NK-92 treated with Interleukin-12 subunit alpha and Interleukin-12 subunit beta, amount 100 ng/mL, for 24 hours (cell line): ENCODE measurements around the gene TBC1D4.
"Not testable (repeated sequence)": the region's sequence is repeated elsewhere in the genome, so short reads cannot be mapped to it uniquely, and the experiment has no call there.

Source experiments
- DNase-seq: peaks from one replicate; lab custom pipeline; 2025; lab: John Stamatoyannopoulos, UW

Gene TBC1D4

DNA sequence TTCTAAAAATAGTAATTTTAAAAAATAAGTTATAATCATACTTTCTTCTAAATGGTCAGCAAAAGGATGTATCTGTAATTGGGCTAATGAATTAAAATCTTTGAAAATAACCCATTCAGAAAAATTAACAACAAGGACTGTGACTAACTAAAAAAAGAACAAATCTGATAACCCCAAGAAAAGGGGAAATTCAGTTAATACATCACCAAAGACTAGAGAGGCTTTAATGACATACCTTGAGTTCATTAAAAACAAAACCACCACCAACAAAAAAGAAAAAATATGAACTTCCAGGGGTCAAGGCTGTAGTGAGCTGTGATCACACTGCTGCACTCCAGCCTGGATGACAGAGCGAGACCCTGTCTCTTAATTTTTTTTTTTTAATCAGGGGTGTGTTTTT, 121.8 kb downstream of the TBC1D4 start:
- no peak for DNase-seq

DNA sequence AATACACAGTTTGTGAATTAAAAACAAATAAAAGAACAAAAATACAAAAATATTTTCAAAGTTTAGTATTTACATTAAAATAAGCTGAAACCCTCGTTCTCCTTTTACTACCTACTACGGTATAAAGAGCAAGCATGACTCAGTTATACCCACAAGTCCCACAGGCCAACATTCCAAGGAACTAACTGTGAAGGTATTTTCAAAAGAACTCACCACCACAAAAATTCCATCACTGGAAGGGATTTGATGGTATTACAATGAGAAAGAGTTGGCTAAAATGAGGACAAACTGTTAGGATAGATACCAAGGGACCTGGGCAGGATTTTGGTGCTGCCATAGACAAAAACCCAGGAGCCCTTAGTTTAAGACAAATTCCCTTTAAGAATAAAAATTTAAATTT, 122.7 kb downstream of the TBC1D4 start:
- DNase-seq: no peak

DNA sequence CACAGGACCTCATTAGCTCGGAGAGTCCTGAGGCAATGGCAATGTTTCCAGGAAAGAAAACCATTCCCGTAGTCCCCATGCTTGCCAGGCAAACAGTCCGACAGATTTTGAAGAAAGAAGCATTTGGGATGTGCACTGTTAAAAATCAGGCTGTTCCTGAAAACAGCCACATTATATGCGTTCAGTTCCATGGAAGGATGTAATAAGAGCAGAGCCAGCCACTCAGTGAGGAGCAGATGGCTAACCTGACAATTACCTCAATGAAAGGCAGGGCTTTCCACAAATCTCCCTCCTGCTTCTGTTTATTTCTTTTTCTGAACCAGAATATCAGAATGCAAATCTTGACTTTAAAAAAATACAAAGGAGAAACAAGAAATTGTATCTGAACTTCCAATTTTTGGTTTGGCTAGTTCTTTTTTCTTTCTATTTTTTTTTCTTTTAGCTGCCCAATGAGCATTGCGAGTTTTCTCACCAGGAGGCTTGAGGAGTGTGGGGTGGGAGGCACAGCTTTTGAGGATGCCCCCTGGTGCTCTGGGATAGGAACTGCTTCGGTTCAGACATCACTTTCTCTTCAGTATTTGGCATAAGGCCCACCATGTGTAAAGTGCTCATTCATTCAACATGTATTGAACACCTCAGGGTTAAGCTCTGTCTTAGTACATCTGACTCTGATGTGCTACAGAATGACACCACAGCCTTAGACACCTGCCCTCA, 124.2 kb downstream of the TBC1D4 start:
- DNase-seq: peak; percentile 11

GRCh38 chr13:75356421-75356820, 125.5 kb downstream of the TBC1D4 start:
- no peak for DNase-seq

DNA sequence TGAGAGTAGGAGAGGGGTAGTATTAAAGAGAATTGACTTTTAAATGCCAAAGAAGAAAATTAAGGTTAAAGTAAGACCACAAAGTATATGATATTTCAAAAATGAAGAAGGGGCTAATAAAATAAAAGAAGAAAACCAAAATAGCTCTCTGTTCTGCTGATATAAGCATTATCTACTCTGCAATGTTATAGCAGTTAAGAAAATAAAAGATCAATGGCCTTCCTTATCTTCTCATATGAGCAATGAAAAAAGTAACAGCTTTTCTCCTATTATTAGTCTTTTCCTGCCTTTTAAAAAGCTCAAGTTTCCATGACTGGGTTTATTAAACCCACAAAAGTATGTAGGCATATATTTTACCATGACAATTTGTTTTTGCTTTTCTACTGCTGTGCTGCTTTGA, 126.4 kb downstream of the TBC1D4 start:
- DNase-seq: no peak

- no peak for DNase-seq
These were observed 128.2 kb downstream of the TBC1D4 start for GRCh38 chr13:75353781-75354193.

DNA sequence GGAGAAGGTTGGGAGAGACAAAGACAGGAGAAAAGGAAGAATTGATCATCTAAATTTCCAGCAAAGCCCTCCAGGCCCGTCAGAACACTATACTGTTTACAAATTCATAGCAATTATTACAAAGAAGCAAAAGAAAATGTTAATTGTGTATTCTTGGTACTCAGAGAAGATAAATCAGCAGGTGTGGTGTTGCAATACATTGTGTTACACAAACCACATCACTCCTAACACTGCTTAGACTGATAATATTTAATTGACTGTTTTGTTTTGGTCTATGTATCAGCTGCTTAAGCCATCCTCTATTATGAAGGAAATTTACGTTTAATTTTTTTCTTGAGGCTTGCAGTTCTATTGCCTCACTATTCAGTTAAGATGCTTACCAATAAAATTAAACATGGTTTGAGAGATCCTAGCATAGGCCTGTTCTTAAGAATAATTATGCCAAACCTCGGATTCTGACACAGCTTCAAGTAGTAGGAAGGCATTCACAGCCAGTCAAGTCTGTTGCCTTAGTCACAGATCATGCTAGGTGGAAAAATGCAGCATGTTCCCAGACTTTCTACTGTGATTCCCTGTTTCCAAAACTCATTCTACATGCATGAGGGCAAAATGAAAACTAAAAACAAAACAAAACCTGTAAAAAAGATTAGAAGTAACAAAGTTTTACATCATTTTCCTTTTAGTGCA, 129.2 kb downstream of the TBC1D4 start:
- DNase-seq: no peak

DNA sequence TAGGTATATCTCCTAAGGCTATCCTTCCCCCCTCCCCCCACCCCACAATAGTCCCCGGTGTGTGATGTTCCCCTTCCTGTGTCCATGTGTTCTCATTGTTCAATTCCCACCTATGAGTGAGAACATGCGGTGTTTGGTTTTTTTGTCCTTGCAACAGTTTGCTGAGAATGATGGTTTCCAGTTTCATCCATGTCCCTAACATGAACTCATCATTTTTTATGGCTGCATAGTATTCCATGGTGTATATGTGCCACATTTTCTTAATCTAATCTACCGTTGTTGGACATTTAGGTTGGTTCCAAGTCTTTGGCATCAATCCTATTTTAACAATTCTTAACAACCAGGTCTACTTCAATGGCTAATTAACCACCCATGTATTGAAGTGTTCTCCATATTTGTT, 130.4 kb downstream of the TBC1D4 start:
- DNase-seq: not testable (repeated sequence)

DNA sequence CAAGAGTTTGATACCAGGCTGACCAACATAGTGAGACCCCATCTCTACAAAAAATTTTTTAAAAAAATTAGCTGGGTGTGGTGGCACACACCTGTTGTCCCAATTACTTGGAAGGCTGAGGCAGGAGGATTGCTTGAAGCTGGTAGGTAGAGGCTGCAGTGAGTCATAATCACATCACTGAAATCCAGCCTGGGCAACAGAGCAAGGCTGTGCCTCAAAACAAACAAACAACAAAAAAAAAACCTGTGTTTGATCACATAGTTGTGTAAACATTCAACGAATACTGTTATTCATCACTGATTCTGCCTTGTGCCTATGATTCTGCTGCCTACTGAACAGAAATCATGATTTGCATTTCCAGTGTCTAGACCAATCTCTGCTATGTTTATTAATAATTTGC, 134.0 kb downstream of the TBC1D4 start:
- DNase-seq: no peak

DNA sequence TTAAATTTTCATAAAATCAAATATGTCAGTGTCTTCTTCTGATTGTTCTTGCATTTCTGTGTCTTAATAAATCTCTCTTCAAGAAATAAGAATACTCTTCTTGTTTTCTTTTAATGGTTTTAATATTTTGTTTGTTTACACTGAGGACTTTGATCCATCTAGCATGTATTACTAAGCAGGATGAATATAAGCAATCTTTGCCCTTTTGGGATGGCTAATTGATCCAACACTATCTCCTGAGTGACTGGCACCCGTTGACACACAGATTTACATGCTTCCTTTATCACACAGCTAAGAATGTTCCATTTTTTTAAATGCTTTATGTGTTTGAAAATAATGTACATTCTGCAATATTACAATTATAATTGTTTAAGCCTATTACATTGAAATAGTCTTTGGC, 134.5 kb downstream of the TBC1D4 start:
- DNase-seq: no peak

DNA sequence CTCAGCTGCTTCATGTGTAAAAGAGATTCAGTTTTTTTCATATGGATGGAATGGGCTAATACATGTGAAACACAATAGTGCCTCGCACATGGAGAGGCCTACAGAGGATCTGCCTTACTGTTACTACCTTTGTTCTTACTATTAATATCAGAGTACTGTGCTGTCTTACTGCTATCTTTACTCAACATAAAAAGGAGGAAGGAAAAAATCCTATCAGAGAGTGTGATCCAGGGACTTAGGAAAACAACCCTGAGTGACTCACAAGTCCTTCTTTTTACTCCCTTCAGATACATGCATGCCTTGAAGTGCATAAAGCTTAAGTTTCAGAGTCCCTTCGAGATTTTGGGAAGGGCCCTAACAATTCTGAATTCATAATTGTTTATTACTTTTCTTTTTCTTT, 136.8 kb downstream of the TBC1D4 start:
- DNase-seq: no peak

DNA sequence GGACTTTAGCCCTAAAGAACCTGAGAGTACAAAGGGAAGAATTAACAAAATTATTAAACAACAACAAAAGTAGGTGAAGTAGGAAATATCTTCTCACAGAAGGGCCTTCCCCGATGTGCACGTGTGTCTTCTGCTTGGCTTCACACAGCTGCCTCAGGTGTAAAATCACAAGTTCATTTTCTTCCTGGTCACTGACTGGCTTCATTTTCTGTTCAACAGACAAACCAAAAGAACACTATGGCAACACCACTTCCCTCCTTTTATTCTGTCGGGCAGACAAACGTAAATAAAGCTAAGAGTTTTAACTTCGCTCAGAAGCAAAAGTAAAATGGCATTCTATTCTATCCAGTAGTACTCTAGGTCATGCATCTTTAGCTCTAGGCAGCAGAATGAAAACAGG, 140.9 kb downstream of the TBC1D4 start:
- DNase-seq: no peak

DNA sequence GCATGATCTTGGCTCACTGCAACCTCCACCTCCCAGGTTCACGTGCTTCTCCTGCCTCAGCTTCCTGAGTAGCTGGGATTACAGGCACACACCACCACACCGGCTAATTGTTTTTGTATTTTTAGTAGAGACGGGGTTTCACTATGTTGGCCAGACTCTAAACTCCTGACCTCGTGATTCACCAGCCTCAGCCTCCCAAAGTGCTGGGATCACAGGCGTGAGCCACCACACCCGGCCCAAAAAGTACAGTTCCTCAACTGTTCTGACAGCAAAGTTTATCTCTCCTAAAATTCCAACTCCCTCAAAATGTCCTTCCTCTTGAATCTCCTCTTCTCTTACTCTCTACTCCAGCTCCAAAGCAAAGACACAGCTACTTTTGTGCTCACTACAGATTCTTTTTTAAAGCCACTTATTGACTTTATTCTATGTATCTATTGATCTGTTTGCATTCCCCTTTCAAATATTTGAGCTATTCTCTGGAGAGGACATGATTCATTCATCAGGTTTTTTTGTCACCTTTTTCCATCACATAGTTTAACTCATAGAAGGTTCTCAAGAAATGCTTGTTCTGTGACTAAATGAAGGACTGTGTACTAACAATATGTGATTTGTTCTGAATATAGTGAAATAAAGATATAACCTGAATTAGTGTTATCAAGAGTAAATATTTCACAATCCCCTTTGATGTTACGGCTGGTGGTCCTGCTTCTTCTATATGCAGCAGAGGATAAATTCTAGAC, 142.2 kb downstream of the TBC1D4 start:
- DNase-seq: no peak

- no peak for DNase-seq
These were observed 147.1 kb downstream of the TBC1D4 start for GRCh38 chr13:75334634-75335447.

- no peak for DNase-seq
These were observed 148.9 kb downstream of the TBC1D4 start for GRCh38 chr13:75333103-75333502.

DNA sequence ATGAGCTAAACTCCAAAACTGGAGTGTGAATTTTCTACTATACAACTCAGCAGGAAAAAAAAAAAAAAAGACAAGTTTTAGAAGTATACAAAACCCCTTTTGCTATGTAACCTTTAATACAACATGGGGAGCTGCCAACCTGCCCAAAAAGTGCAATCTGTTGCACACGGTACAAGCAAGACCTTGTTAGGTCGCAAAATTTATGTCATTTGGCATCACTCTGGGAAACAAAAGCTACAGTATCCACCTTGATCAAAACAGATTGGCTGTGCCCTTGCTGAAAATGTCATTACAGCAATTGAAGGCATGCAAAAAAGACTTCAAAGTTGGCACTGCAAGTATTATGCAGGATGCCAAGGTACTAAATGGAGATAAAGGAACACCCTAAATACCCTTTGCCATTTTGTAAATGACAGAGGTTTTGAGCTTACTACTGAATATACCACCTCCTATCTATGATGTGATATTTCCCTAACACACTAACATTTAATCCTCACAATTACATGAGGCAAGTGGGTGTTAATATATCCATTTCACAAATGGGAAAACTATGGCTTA, 150.1 kb downstream of the TBC1D4 start:
- DNase-seq: no peak

- no peak for DNase-seq
These were observed 151.2 kb downstream of the TBC1D4 start for GRCh38 chr13:75330770-75331169.

DNA sequence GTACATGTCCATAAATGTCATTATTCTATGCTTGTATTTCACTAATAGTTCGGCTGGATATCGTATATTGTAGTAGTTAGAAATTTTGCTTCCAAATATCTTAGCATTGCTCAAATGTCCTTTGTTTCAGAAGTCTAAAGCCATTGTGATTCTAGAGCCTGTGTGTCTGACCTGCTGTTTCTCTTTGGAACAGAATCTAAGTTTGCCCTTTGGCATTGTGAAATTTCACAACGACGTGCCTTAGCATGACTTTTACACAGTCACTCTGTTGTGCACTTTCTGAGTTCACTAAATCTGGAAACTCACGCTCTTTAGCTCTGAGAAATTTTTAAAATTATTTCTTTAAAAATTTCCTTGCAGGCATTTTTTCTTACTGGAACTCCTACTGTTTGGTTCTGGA, 152.2 kb downstream of the TBC1D4 start:
- DNase-seq: no peak

- no peak for DNase-seq
These were observed 152.9 kb downstream of the TBC1D4 start for GRCh38 chr13:75329097-75329496.

DNA sequence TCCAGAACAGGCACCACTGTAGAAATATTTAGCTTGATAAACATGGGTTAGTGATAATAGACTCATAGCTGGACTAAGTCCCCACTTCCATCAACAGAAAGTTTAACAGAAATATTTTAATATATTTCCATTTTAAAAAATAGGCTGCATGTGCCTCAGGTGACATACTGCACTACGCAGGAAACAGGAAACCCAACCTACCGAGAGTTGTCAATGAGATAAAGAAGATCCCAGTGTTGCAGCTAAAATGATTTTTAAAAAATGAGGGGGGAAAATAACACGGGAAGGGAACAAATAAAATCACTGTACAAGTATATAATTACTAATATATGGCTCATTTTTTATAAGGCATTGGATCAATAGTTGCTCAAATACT, 154.8 kb downstream of the TBC1D4 start:
- DNase-seq: no peak

- DNase-seq: no peak
These were observed 155.5 kb downstream of the TBC1D4 start for GRCh38 chr13:75326173-75327134.
